Activated effector memory CD4-positive, alpha-beta T cell treated with anti-CD3 and anti-CD28 coated beads, Interleukin-2, amount 50 U/mL, for 16 hours (primary cell): ENCODE measurements around the gene TRIM38.
"Not testable (repeated sequence)": the region's sequence is repeated elsewhere in the genome, so short reads cannot be mapped to it uniquely, and the experiment has no call there.

Source experiments
- DNase-seq: peaks from one replicate; pipeline ENCODE4 v3.0.0-alpha.2; 2020

The TRIM38 gene

DNA sequence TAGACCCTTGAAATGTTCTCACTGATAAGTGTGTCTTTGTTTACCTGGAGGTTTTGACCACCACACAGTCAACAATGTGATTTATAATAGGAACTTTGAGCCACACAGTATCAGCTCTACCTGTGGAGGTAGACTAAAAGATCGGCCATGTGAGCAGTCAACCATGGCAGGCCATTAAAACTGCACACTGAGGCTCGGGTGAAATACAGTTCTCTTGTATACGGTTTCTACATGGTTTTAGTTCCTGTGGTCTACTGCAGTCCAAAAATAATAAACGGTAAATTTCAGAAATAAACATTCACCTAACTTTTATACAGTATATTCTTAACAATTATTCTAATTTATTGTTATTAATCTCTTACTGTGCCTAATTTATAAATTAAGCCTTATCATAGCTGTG, 47.2 kb downstream of the TRIM38 start:
- DNase-seq: no peak

DNA sequence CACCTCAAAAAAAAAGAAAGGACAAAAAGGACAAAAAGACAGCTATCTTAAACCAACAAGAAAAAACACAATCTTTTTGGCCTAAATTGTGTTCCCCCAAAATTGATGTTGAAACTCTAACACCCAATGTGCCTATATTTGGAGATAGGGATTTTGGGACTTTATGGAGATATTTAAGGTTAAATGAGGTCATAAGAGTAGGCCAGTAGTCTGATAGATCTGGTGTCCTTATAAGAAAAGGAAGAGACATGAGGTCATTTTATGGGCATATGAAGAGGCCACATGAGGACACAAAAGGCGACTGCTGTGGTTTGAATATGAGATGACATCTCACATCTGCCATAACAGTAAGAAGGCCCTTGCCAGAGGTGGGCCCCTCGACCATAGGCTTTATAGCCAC, 49.5 kb downstream of the TRIM38 start:
- DNase-seq: no peak

DNA sequence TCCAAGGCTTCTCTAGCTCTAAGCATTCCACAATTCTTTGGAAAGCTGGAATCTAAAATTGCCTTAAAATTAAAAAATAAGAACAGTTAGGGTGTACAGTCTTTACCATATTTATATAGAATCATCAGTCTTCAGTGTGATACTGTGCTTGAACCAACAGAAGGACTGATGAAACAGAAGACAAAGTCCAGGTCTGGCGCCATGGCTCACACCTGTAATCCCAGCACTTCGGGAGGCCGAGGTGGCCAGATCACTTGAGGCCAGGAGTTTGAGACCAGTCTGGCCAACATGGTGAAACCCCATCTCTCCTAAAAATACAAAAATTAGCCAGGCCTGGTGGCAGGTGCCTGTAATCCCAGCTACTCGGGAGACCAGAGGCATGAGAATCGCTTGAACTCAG, 51.8 kb downstream of the TRIM38 start:
- DNase-seq: not testable (repeated sequence)

DNA sequence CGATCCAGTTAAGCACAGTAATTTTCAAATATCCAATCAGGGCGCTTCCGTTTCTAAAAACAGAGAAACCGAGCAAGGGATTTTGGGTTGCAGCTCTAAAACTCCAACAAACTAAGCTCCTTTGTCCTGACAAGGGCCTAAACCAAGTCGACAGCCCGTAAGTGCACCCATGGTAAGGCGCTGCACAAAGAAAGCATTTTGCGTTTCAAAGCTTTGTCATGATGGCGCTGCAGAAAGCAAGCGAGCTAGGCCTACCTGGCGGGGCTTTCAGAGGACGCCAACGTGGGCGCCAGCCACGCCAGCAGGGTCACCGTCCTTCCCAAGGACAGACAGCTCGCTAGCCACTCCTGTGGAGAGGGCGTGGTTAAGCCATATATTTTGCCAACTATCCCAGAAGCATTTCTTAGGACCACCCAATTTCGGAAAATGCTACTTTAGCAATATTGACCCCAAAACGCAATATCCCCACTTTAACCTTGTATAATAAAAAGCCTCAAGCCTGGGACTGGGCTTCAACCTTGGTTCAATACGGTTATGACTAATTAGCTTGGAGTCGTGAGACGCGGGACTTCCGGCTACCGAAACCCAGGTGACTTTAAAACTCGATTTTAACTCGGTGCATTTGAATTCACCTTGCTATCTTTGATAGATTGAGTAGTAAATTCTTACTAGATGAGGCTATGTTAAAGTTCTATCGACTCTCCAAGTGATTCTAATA, 53.8 kb downstream of the TRIM38 start:
- no peak for DNase-seq

DNA sequence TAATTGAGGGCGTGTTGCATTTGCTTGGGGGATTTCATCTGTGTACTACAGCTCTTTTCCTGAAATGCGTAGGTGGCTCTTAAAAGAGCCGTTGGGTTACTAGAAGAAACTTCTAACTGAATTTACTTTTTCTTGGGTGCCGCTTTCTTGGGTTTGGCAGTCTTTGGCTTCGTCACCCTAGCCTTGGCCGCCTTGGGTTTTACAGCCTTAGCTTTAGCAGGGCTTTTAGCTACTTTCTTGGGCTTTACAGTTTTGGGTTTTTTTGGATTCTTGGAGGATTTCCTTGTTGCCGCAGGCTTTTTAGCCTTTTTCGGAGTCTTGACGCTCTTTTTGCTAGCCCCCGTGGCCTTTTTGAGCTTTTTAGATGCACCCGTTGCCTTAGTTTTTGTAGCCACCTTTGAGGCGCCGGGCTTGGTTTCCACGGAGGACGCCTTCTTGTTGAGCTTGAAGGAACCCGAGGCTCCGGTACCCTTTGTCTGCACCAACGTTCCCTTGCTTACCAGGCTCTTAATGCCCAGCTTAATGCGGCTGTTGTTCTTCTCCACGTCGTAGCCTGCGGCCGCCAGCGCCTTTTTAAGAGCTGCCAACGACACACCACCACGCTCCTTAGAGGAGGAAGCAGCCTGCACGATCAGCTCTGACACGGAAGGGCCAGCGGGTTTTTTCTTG, 54.5 kb downstream of the TRIM38 start:
- DNase-seq: no peak

DNA sequence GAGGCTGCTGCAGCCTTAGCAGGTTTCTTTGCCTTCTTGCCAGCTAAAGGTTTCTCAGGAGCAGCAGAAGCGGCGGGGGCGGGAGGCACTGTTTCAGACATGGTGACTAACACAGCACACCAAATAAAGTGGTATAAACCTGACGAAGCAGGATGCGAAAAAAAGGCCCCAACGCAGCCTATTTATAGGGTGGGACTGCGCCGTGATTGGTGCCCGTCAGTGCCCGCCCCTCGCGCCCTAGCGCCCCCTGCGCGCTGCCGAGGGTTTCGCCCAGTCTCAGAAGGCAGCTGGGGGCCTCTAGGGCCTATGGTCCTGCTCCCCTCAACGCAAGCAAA, 55.0 kb downstream of the TRIM38 start:
- peak; percentile 91 for DNase-seq

DNA sequence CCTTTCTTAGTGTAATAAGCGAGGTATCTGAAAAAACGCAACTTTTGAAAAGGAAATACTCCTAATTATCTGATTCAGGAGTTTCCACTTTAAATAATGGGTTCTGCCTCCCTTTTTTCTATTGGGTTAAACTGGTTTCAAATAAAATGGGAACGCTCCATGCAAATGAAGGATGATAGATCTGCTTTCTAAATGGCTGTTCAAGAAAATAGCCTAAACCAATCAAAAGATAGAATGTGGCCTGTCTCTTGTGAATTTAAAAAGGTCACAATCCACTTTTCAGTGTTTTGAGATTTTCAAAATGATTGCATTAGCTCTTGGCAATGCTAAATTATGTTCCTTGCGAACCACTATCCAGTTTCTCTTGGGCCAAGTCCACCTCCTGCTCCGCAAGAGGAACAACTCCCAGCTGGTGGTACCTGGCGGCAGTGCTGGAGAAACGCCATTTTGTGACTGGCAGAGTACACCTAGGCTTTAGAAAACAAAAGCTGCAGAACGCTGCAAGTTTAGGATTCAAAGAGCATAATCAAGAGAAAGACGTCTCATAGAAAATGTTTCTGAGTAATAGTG, 56.7 kb downstream of the TRIM38 start:
- DNase-seq: no peak

DNA sequence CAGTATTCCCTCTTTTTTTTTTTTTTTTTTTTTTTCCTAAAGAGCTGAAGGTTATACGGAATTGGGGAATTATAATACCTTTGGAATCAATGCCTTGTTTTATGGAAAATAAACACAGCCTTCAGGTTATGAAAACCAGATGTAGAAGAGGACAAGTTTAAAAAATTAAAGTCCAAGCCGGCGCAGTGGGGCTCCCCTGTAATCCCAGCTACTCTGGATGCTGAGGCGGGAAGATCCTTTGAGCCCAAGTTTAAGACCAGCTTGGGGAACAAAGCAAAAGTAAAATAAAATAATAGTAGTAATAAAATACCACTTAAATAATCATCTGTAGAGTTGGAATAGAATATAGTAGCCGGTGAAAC, 57.3 kb downstream of the TRIM38 start:
- no peak for DNase-seq

DNA sequence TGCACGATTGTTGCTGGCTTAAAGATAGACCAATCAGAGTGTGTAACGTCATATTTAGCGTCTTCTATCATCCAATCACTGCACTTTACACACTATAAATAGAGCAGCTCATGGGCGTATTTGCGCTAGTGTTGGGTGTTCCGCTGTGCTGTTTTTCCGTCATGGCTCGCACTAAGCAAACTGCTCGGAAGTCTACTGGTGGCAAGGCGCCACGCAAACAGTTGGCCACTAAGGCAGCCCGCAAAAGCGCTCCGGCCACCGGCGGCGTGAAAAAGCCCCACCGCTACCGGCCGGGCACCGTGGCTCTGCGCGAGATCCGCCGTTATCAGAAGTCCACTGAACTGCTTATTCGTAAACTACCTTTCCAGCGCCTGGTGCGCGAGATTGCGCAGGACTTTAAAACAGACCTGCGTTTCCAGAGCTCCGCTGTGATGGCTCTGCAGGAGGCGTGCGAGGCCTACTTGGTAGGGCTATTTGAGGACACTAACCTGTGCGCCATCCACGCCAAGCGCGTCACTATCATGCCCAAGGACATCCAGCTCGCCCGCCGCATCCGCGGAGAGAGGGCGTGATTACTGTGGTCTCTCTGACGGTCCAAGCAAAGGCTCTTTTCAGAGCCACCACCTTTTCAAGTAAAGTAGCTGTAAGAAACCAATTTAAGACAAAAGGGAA, 57.9 kb downstream of the TRIM38 start:
- DNase-seq: peak; percentile 90

DNA sequence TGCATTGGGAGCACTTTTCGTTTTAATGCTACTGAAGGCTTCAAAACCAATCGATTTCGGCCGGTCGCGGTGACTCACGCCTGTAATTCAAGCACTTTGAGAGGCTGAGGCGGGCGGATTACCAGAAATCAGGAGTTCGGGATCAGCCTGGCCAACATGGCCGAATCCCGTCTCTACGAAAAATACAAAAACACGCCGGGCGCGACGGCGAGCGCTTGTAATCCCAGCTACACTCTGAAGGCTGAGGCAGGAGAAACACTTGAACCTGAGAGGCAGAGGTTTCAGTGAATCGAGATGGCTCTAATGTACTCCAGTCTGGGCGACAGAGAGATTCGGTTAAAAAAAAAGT, 58.4 kb downstream of the TRIM38 start:
- peak; percentile 81 for DNase-seq

DNA sequence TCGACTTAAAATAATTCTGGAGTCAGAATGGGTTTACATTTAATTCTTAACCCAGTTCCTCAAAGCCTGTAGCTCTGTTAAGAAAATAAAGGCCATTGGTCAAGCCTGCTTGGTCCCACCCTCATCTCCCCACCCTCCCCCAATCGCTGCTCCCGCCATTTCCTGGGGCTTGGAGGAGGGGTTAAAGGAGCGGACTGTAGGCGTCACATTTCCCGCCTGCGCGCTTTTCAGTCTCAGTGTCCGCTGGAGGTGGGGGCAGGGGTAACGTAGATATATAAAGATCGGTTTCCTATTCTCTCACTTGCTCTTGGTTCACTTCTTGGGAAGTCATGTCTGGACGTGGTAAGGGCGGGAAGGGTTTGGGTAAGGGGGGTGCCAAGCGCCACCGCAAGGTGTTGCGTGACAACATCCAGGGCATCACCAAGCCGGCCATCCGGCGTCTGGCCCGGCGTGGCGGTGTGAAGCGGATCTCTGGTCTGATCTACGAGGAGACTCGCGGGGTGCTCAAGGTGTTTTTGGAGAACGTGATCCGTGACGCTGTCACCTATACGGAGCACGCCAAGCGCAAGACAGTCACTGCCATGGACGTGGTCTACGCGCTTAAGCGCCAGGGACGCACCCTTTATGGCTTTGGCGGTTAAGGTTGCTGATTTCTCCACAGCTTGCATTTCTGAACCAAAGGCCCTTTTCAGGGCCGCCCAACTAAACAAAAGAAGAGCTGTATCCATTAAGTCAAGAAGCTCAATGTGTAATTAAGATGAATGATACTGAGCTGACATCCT, 58.9 kb downstream of the TRIM38 start:
- DNase-seq: peak; percentile 93

DNA sequence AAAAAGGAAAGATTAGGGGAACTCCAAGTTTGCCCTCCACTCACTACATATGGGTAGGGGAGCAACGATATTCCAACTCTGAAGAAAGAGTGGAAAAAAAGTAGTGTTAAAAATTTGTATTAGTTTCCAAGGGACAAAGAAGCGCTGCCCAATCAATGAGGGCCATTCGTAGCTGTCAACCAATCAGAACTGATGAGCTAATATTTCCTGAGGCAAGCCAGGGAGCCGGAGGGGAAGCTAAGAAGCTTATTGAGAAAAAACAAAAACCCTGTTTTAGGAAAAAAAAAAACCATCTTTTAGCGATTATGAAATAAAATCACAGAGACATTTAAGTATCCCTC, 59.5 kb downstream of the TRIM38 start:
- peak; percentile 72 for DNase-seq

DNA sequence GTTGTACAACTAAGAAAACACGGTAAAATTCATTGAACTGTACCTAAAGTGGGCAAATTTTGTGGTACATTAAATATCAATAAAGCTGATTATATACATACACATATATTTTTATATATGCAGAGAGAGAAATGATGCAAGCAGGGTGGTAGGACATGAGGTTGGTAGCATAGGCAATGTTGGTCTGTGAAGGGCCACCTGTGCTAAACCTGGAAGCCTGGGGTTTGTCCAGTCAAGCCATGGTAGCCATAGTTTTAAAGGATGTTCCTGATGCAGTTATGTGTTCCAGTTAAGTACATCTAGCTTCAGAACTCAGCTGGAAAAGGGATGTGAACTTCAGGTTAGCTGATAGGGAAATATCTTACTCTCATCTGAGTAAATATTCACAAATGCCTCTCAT, 60.1 kb downstream of the TRIM38 start:
- no peak for DNase-seq

DNA sequence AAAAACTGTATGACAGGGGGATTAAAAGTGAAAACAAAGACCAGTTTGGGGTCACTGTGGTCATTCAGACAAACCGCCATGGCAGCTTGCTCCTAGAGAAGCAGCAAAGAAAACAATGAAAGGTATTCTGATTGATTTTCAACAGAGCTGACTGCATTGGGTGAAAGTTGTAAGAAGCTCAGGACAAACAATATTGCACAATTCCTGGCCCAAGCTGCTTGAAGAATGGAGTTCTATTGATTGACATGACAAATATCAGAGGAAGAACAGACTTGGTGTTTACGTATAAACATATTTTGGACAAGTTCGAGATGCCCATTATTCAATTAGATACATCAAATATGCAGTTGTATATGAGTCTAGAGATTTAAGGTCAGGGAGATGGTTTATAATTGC, 62.0 kb downstream of the TRIM38 start:
- no peak for DNase-seq

DNA sequence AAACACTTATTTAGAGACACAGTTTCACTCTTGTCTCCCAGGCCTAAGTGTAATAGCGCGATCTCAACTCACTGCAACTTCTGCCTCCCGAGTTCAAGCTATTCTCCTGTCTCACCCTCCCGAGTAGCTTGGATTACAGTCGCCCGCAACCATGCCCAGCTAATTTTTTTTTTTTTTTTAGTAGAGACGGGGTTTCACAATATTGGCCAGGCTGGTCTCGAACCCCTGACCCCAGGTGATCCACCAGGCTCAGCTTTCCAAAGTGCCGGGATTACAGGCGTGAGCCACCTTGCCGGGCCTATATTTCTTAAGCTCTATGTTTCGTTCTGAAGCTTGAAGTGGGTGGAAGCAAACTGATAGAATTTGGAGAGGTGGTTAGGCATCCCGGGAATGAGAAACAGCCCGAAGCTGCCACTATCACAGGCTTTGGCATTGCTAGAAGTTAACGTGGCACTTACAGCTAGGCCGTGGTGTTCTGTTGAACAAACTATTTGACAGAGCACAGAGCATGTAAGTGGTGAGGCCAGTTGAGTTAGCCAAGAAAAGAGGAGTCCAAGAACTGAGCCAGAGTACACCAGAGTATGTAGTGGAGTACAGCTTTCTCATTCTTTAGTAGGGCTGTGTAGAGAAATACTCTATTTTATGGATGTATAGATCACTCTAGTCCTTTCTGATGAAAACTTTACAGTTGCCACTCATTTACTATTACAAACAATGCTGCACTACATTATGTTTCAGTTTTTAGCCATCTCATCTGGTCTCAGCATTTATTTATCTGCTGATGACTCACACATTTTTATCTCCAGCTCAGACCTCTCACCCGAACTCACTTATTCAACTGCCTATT, 62.7 kb downstream of the TRIM38 start:
- DNase-seq: no peak

DNA sequence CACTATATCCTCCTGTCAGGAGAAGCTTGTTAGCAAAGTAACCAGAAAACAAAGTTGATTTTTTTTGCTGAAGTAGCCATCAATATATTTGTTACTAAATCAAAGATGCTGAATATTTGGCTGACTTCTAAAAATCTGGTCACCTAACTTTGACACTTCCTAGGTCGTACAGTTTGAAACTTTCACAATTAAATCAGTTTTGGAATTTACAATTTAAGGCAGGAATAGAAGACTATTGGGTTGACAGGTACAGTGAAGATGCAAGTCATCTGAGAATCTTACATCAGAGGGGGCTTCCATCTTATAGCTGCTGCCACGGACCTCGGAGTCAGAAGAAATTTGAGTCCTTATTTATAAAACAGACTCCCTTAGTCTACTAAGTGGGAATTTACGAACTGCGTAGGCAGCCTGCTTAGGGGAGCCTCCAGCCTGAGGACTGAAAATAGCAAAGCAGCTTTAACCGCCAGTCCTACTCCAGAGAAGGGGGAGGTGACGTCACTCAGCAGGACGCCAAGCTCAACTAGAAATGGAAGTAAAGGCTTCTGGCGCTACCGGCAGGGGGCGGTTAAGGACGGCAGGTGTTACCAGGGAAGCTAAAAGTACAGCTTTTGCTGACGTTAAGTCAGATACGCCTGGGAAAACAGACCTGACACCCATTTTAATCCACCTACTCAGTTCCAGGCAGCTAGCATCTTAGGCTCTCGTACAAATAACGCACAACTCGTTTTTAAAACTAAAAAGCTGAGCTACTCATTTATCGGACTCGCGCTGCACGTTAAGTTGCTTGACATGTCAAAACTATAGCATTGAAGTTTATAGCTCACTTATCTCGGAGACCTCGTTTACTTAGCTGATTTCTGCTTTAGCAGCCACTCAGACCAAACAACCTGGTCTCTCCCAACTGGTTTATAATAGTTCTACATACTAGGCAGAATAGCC, 63.6 kb downstream of the TRIM38 start:
- DNase-seq: peak; percentile 95

DNA sequence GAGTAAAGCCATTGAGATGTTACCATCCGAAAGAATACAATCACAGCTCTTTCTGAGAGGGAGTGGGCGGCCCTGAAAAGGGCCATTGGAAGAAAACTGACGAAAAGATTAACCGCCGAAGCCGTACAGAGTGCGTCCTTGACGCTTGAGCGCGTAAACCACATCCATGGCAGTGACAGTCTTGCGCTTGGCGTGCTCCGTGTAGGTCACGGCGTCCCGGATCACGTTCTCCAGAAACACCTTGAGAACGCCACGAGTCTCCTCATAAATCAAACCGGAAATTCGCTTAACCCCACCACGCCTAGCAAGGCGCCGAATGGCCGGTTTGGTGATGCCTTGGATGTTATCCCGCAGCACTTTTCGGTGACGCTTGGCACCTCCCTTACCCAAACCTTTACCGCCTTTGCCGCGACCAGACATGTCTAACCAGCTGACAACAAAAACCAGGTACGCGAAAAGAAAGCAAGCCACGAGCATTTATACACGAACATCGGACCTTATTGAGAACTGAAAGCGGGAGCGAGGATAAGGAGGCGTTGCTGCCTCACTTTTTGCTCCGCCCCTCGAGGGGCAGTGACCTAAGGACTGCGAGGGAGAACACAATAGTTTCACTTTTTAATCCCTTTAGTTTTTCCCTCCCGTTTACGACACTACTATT, 64.4 kb downstream of the TRIM38 start:
- peak; percentile 93 for DNase-seq

DNA sequence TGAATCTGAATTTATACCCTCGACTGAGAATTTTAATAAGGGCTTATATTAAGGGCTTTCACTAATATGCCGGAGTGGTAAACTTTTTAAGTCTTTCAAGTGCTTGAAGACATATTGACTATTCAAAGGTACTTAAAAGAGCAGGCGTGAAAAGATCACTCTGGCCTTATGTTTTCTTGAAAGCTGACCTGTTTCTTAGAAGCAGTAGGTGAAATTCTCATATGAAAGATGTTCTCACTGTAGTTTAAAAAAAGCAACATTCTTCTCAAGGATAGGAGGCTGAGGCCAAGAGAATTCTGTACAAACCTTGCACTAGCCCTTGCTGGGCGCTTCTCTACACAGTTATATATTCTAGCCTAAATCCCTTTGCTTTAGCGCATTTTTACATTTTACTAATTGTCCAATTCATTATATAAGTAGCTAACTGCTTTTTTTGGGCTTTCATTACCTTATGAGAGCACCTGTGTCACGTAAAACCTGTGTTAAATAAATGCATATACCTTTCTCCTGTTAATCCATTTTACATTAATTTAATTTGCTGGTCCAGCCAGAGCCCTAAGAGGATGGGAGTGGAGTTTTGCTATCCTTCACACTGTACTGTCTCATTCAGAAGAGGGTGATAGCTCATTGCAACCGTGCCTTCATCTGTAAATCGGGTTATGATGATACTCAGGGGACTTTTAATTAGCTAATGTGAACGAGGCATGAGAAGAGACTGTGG, 65.0 kb downstream of the TRIM38 start:
- no peak for DNase-seq

DNA sequence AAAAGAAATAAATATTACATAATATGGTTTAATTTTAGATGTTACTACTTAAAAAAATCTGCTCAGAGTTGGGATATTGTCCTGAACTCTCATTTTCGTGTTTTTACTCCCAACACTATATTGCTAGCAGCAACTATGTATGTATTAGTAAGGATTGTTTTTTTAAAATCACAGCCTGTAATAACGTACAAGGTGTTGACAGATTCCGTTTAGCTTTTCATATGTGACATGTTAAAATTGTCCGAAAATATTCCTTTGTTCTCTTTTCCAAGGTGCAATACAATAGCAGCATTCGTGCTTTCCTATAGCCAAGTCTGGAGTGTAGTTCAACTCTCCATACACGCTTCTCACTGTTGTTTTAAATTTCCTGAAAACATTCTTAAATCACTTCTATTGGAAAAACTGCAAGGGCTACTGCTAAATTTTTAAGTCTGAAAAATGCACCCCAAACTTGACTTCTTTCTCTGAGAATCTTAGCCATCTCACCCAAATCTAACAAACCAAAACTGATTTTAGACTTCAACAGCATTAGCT, 65.7 kb downstream of the TRIM38 start:
- no peak for DNase-seq
